ENCODE data around the gene HNRNPUL1. TPM values are rescaled to one million over a fixed set of nuclear protein-coding genes. Genes with fewer than 3 reads are reported as not detected.

Gene HNRNPUL1
- total RNA-seq, 1 donor from 2014 or later: 256 TPM

DNA sequence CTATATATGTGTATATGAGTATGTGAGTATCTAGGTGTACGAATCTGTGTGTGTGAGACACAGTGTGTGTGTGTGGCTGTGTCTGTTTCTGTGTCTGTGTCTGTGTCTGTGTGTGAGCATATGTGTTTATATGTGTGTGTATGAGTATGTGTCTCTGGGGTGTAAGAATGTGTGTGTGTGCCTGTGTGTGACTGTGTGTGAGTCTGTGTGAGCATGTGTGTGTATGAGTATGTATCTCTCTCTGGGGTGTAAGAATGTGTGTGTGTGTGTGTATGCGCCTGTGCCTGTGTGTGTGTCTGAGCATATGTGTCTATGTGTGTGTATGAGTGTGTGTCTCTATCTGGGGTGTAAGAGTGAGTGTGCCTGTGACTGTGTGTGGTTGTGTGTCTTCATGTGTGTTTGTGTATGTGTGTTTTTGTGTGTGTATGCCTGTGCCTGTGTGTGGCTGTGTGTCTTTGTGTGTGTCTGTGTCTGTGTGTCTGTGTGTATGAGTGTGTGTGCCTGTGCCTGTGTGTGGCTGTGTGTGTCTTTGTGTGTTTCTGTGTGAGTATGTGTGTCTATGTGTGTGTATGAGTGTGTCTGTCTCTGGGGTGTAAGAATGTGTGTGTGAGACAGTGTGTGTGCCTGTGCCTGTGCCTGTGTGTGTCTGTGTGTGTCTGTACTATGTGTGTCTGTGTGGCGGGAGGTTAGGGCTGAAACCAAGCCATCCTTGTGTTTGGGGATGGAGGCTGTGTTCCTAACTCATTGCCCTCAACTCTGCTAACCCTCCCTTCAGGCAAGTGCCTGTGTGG lies 33.9 kb upstream of the HNRNPUL1 start:
- Mint-ChIP-seq H3K9me3 (ENCODE audit: low read depth) (no peaks in the 10 kb centered on the region), H3K27me3 (peaks cover 7% of the 10 kb centered on the region), H3K4me1 (ENCODE audit: low read depth) (peaks cover 9% of the 10 kb centered on the region), H3K36me3 (ENCODE audit: insufficient read depth) (no peaks in the 10 kb centered on the region), H3K27ac (no peak overlapping the region), H3K4me3 (ENCODE audit: low read depth) (no peak overlapping the region)
- TF ChIP-seq, protein P1, sequence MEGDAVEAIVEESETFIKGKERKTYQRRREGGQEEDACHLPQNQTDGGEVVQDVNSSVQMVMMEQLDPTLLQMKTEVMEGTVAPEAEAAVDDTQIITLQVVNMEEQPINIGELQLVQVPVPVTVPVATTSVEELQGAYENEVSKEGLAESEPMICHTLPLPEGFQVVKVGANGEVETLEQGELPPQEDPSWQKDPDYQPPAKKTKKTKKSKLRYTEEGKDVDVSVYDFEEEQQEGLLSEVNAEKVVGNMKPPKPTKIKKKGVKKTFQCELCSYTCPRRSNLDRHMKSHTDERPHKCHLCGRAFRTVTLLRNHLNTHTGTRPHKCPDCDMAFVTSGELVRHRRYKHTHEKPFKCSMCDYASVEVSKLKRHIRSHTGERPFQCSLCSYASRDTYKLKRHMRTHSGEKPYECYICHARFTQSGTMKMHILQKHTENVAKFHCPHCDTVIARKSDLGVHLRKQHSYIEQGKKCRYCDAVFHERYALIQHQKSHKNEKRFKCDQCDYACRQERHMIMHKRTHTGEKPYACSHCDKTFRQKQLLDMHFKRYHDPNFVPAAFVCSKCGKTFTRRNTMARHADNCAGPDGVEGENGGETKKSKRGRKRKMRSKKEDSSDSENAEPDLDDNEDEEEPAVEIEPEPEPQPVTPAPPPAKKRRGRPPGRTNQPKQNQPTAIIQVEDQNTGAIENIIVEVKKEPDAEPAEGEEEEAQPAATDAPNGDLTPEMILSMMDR (IDR thresholded peaks at IDR 0.05; ENCODE audit: unreplicated experiment): no peak
- DNase-seq (ENCODE audit: low spot score, unreplicated experiment): no peak

DNA sequence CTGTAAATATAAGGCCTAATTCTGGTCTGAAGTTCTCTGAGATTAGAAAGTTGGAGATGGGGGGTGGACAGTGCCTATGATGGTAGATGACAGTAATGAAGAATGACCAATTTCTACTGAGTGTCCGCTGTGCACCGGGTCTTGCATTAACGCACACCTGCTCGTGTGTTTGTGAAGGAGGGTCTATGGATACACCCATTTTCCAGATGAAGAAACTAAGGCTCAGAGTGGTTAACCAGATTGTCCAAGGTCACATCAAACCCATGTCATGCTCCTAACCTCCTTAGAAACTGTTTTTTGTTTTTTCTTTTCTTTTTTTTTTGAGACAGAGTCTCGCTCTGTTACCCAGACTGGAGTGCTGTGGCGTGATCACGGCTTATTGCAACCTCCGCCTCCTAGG lies 31.5 kb upstream of the HNRNPUL1 start:
- TF ChIP-seq, protein P1 (IDR thresholded peaks at IDR 0.05; ENCODE audit: unreplicated experiment): no peak
- no peak for DNase-seq (ENCODE audit: low spot score, unreplicated experiment)
- no peaks in the 10 kb centered on the region for H3K27me3 Mint-ChIP-seq
- no peaks in the 10 kb centered on the region for H3K36me3 Mint-ChIP-seq (ENCODE audit: insufficient read depth)
- H3K9me3 Mint-ChIP-seq (ENCODE audit: low read depth): no peaks in the 10 kb centered on the region
- no peaks in the 10 kb centered on the region for H3K4me1 Mint-ChIP-seq (ENCODE audit: low read depth)
- no peak overlapping the region for H3K4me3 Mint-ChIP-seq (ENCODE audit: low read depth)
- no peak overlapping the region for H3K27ac Mint-ChIP-seq

GRCh38 chr19:41233748-41234240 lies 30.4 kb upstream of the HNRNPUL1 start:
- H3K4me1 Mint-ChIP-seq (ENCODE audit: low read depth): no peaks in the 10 kb centered on the region
- H3K36me3 Mint-ChIP-seq (ENCODE audit: insufficient read depth): no peaks in the 10 kb centered on the region
- no peaks in the 10 kb centered on the region for H3K27me3 Mint-ChIP-seq
- H3K4me3 Mint-ChIP-seq (ENCODE audit: low read depth): no peak overlapping the region
- H3K27ac Mint-ChIP-seq: no peak overlapping the region
- no peak for DNase-seq (ENCODE audit: low spot score, unreplicated experiment)
- TF ChIP-seq, protein P1 (IDR thresholded peaks at IDR 0.05; ENCODE audit: unreplicated experiment): no peak
- H3K9me3 Mint-ChIP-seq (ENCODE audit: low read depth): no peaks in the 10 kb centered on the region

GRCh38 chr19:41234512-41235168 lies 29.5 kb upstream of the HNRNPUL1 start:
- H3K4me3 Mint-ChIP-seq (ENCODE audit: low read depth): no peak overlapping the region
- no peak overlapping the region for H3K27ac Mint-ChIP-seq
- H3K27me3 Mint-ChIP-seq: no peaks in the 10 kb centered on the region
- H3K4me1 Mint-ChIP-seq (ENCODE audit: low read depth): no peaks in the 10 kb centered on the region
- peaks cover 2% of the 10 kb centered on the region for H3K36me3 Mint-ChIP-seq (ENCODE audit: insufficient read depth)
- TF ChIP-seq, protein P1 (IDR thresholded peaks at IDR 0.05; ENCODE audit: unreplicated experiment): no peak
- no peak for DNase-seq (ENCODE audit: low spot score, unreplicated experiment)
- no peaks in the 10 kb centered on the region for H3K9me3 Mint-ChIP-seq (ENCODE audit: low read depth)

- H3K27ac Mint-ChIP-seq: no peak overlapping the region
- peaks cover 2% of the 10 kb centered on the region for H3K36me3 Mint-ChIP-seq (ENCODE audit: insufficient read depth)
- H3K27me3 Mint-ChIP-seq: no peaks in the 10 kb centered on the region
- no peaks in the 10 kb centered on the region for H3K9me3 Mint-ChIP-seq (ENCODE audit: low read depth)
- H3K4me1 Mint-ChIP-seq (ENCODE audit: low read depth): no peaks in the 10 kb centered on the region
- no peak overlapping the region for H3K4me3 Mint-ChIP-seq (ENCODE audit: low read depth)
- TF ChIP-seq, protein P1 (IDR thresholded peaks at IDR 0.05; ENCODE audit: unreplicated experiment): no peak
- no peak for DNase-seq (ENCODE audit: low spot score, unreplicated experiment)
Measured at GRCh38 chr19:41235480-41235879, 28.7 kb upstream of the HNRNPUL1 start.

All from progenitor cell of endocrine pancreas (in vitro differentiated cells).